Measurements from ENCODE around the gene GRIN2C. TPM values are rescaled to one million over a fixed set of nuclear protein-coding genes. Genes with fewer than 3 reads are reported as not detected.

Gene GRIN2C
- polyA plus RNA-seq, 4 donors: 0.28 to 0.37 TPM; not detected in 2

- no peak overlapping the region for H3K27ac ChIP-seq (ENCODE audit: low read depth in 1 of 3, low read length in 2 of 3)
- 47 to 62% (median 57%) methylated on average over 3 of the region's 3 CpGs for WGBS, 3 donors
- peaks cover 0 to 57% (median 32%) of the 10 kb centered on the region in 3 donors for H3K27me3 ChIP-seq (ENCODE audit: control insufficient read depth in 3 of 3, insufficient read depth in 3 of 3, low read length in 3 of 3)
- FAIRE-seq (no peak), DNase-seq (no peak)
- no peak overlapping the region for H3K4me3 ChIP-seq (ENCODE audit: low read depth in 1 of 3, low read length in 3 of 3)
- H3K36me3 ChIP-seq (ENCODE audit: control insufficient read depth in 3 of 3, insufficient read depth in 2 of 3, low read depth in 1 of 3, low read length in 3 of 3): no peaks in the 10 kb centered on the region
- no peaks in the 10 kb centered on the region for H3K4me1 ChIP-seq (ENCODE audit: control insufficient read depth in 3 of 3, insufficient read depth in 2 of 3, low read depth in 1 of 3, low read length in 2 of 3)
- H3K9me3 ChIP-seq (ENCODE audit: control insufficient read depth in 2 of 2, insufficient read depth in 1 of 2, low read depth in 1 of 2, low read length in 1 of 2): no peaks in the 10 kb centered on the region
Measured at GRCh38 chr17:74850914-74851313, 8.8 kb downstream of the GRIN2C start.

- Histone ChIP-seq H3K9me3 (ENCODE audit: control insufficient read depth in 2 of 2, insufficient read depth in 1 of 2, low read depth in 1 of 2, low read length in 1 of 2) (no peaks in the 10 kb centered on the region), H3K27ac (ENCODE audit: low read depth in 1 of 3, low read length in 2 of 3) (no peak overlapping the region), H3K4me3 (ENCODE audit: low read depth in 1 of 3, low read length in 3 of 3) (no peak overlapping the region), H3K36me3 (ENCODE audit: control insufficient read depth in 3 of 3, insufficient read depth in 2 of 3, low read depth in 1 of 3, low read length in 3 of 3) (no peaks in the 10 kb centered on the region), H3K27me3 (ENCODE audit: control insufficient read depth in 3 of 3, insufficient read depth in 3 of 3, low read length in 3 of 3) (peaks cover 0 to 52% (median 30%) of the 10 kb centered on the region in 3 donors), H3K4me1 (ENCODE audit: control insufficient read depth in 3 of 3, insufficient read depth in 2 of 3, low read depth in 1 of 3, low read length in 2 of 3) (no peaks in the 10 kb centered on the region)
- WGBS, 3 donors: 80 to 85% (median 84%) methylated on average over 16 to 17 of the region's 17 CpGs
- DNase-seq: no peak
- no peak for FAIRE-seq
Measured at GRCh38 chr17:74850310-74850709, 9.4 kb downstream of the GRIN2C start.

GRCh38 chr17:74848656-74849399, 10.9 kb downstream of the GRIN2C start:
- Histone ChIP-seq H3K4me3 (ENCODE audit: low read depth in 1 of 3, low read length in 3 of 3) (no peak overlapping the region), H3K4me1 (ENCODE audit: control insufficient read depth in 3 of 3, insufficient read depth in 2 of 3, low read depth in 1 of 3, low read length in 2 of 3) (no peaks in the 10 kb centered on the region), H3K9me3 (ENCODE audit: control insufficient read depth in 2 of 2, insufficient read depth in 1 of 2, low read depth in 1 of 2, low read length in 1 of 2) (no peaks in the 10 kb centered on the region), H3K27ac (ENCODE audit: low read depth in 1 of 3, low read length in 2 of 3) (no peak overlapping the region), H3K27me3 (ENCODE audit: control insufficient read depth in 3 of 3, insufficient read depth in 3 of 3, low read length in 3 of 3) (peaks cover 0 to 46% (median 16%) of the 10 kb centered on the region in 3 donors), H3K36me3 (ENCODE audit: control insufficient read depth in 3 of 3, insufficient read depth in 2 of 3, low read depth in 1 of 3, low read length in 3 of 3) (no peaks in the 10 kb centered on the region)
- FAIRE-seq (no peak), DNase-seq (no peak)
- WGBS, 3 donors: 62 to 69% (median 69%) methylated on average over 7 to 9 of the region's 9 CpGs

- Histone ChIP-seq H3K4me3 (ENCODE audit: low read depth in 1 of 3, low read length in 3 of 3) (no peak overlapping the region), H3K27ac (ENCODE audit: low read depth in 1 of 3, low read length in 2 of 3) (no peak overlapping the region), H3K27me3 (ENCODE audit: control insufficient read depth in 3 of 3, insufficient read depth in 3 of 3, low read length in 3 of 3) (peaks cover 0 to 41% (median 4%) of the 10 kb centered on the region in 3 donors), H3K36me3 (ENCODE audit: control insufficient read depth in 3 of 3, insufficient read depth in 2 of 3, low read depth in 1 of 3, low read length in 3 of 3) (no peaks in the 10 kb centered on the region), H3K4me1 (ENCODE audit: control insufficient read depth in 3 of 3, insufficient read depth in 2 of 3, low read depth in 1 of 3, low read length in 2 of 3) (peaks cover 0 to 3% (median 0%) of the 10 kb centered on the region in 3 donors), H3K9me3 (ENCODE audit: control insufficient read depth in 2 of 2, insufficient read depth in 1 of 2, low read depth in 1 of 2, low read length in 1 of 2) (no peaks in the 10 kb centered on the region)
- WGBS, 3 donors: 92 to 97% (median 95%) methylated on average over 16 of the region's 16 CpGs
- FAIRE-seq: no peak
- DNase-seq: no peak
Measured at GRCh38 chr17:74846621-74847020, 13.1 kb downstream of the GRIN2C start.

- H3K4me3 ChIP-seq (ENCODE audit: low read depth in 1 of 3, low read length in 3 of 3): no peak overlapping the region
- WGBS, 3 donors: 34 to 48% (median 40%) methylated on average over 21 to 26 of the region's 26 CpGs
- DNase-seq: no peak
- H3K27ac ChIP-seq (ENCODE audit: low read depth in 1 of 3, low read length in 2 of 3): no peak overlapping the region
- peaks cover 0 to 10% (median 0%) of the 10 kb centered on the region in 3 donors for H3K4me1 ChIP-seq (ENCODE audit: control insufficient read depth in 3 of 3, insufficient read depth in 2 of 3, low read depth in 1 of 3, low read length in 2 of 3)
- peaks cover 0 to 39% (median 0%) of the 10 kb centered on the region in 3 donors for H3K27me3 ChIP-seq (ENCODE audit: control insufficient read depth in 3 of 3, insufficient read depth in 3 of 3, low read length in 3 of 3)
- peaks cover 0 to 7% (median 0%) of the 10 kb centered on the region in 3 donors for H3K36me3 ChIP-seq (ENCODE audit: control insufficient read depth in 3 of 3, insufficient read depth in 2 of 3, low read depth in 1 of 3, low read length in 3 of 3)
- no peaks in the 10 kb centered on the region for H3K9me3 ChIP-seq (ENCODE audit: control insufficient read depth in 2 of 2, insufficient read depth in 1 of 2, low read depth in 1 of 2, low read length in 1 of 2)
- FAIRE-seq: no peak
Measured at GRCh38 chr17:74843352-74843627, 16.4 kb downstream of the GRIN2C start.

- 1 to 9% (median 4%) methylated on average over 49 to 88 of the region's 88 CpGs for WGBS, 3 donors
- H3K4me1 ChIP-seq (ENCODE audit: control insufficient read depth in 3 of 3, insufficient read depth in 2 of 3, low read depth in 1 of 3, low read length in 2 of 3): peaks cover 0 to 10% (median 0%) of the 10 kb centered on the region in 3 donors
- FAIRE-seq: no peak
- H3K27me3 ChIP-seq (ENCODE audit: control insufficient read depth in 3 of 3, insufficient read depth in 3 of 3, low read length in 3 of 3): peaks cover 0 to 39% (median 0%) of the 10 kb centered on the region in 3 donors
- H3K9me3 ChIP-seq (ENCODE audit: control insufficient read depth in 2 of 2, insufficient read depth in 1 of 2, low read depth in 1 of 2, low read length in 1 of 2): no peaks in the 10 kb centered on the region
- peaks cover 0 to 12% (median 0%) of the 10 kb centered on the region in 3 donors for H3K36me3 ChIP-seq (ENCODE audit: control insufficient read depth in 3 of 3, insufficient read depth in 2 of 3, low read depth in 1 of 3, low read length in 3 of 3)
- DNase-seq: peak; percentile 55 to 83
- peak overlapping the region in 1 of 3 donors; percentile 45 for H3K4me3 ChIP-seq (ENCODE audit: low read depth in 1 of 3, low read length in 3 of 3)
- no peak overlapping the region for H3K27ac ChIP-seq (ENCODE audit: low read depth in 1 of 3, low read length in 2 of 3)
Measured at GRCh38 chr17:74842599-74843351, 16.9 kb downstream of the GRIN2C start.

GRCh38 chr17:74842146-74842598, 17.5 kb downstream of the GRIN2C start:
- Histone ChIP-seq H3K36me3 (ENCODE audit: control insufficient read depth in 3 of 3, insufficient read depth in 2 of 3, low read depth in 1 of 3, low read length in 3 of 3) (peaks cover 0 to 18% (median 0%) of the 10 kb centered on the region in 3 donors), H3K9me3 (ENCODE audit: control insufficient read depth in 2 of 2, insufficient read depth in 1 of 2, low read depth in 1 of 2, low read length in 1 of 2) (no peaks in the 10 kb centered on the region), H3K4me3 (ENCODE audit: low read depth in 1 of 3, low read length in 3 of 3) (peak overlapping the region in 1 of 3 donors; percentile 45), H3K4me1 (ENCODE audit: control insufficient read depth in 3 of 3, insufficient read depth in 2 of 3, low read depth in 1 of 3, low read length in 2 of 3) (peaks cover 0 to 10% (median 0%) of the 10 kb centered on the region in 3 donors), H3K27ac (ENCODE audit: low read depth in 1 of 3, low read length in 2 of 3) (no peak overlapping the region), H3K27me3 (ENCODE audit: control insufficient read depth in 3 of 3, insufficient read depth in 3 of 3, low read length in 3 of 3) (peaks cover 0 to 39% (median 0%) of the 10 kb centered on the region in 3 donors)
- no peak for DNase-seq
- 18 to 52% (median 39%) methylated on average over 8 of the region's 8 CpGs for WGBS, 3 donors
- FAIRE-seq: no peak

- 50 to 68% (median 62%) methylated on average over 13 of the region's 13 CpGs for WGBS, 3 donors
- no peak for DNase-seq
- Histone ChIP-seq H3K9me3 (ENCODE audit: control insufficient read depth in 2 of 2, insufficient read depth in 1 of 2, low read depth in 1 of 2, low read length in 1 of 2) (no peaks in the 10 kb centered on the region), H3K27me3 (ENCODE audit: control insufficient read depth in 3 of 3, insufficient read depth in 3 of 3, low read length in 3 of 3) (peaks cover 0 to 33% (median 0%) of the 10 kb centered on the region in 3 donors), H3K4me1 (ENCODE audit: control insufficient read depth in 3 of 3, insufficient read depth in 2 of 3, low read depth in 1 of 3, low read length in 2 of 3) (peaks cover 0 to 10% (median 0%) of the 10 kb centered on the region in 3 donors), H3K27ac (ENCODE audit: low read depth in 1 of 3, low read length in 2 of 3) (no peak overlapping the region), H3K4me3 (ENCODE audit: low read depth in 1 of 3, low read length in 3 of 3) (no peak overlapping the region), H3K36me3 (ENCODE audit: control insufficient read depth in 3 of 3, insufficient read depth in 2 of 3, low read depth in 1 of 3, low read length in 3 of 3) (peaks cover 0 to 28% (median 0%) of the 10 kb centered on the region in 3 donors)
- no peak for FAIRE-seq
Measured at GRCh38 chr17:74840989-74841666, 18.6 kb downstream of the GRIN2C start.

Data from small intestine (tissue), 7 donors.